ENCODE results near the gene AUTS2.

The AUTS2 gene

GRCh38 chr7:69624435-69625230 is 26.4 kb downstream of the AUTS2 start:
- DNase-seq = peak; percentile 23 to 66 (median 42)

- DNase-seq = no peak
Measured at GRCh38 chr7:69625238-69625637, 27.0 kb downstream of the AUTS2 start.

- no peak for DNase-seq
Measured at GRCh38 chr7:69625798-69626197, 27.5 kb downstream of the AUTS2 start.

- DNase-seq = peak in 1 of 3 experiments; percentile 10
Measured at GRCh38 chr7:69630292-69630691, 32.0 kb downstream of the AUTS2 start.

GRCh38 chr7:69631131-69631530 is 32.9 kb downstream of the AUTS2 start:
- DNase-seq = peak in 1 of 3 experiments; percentile 41

GRCh38 chr7:69632280-69632679 is 34.0 kb downstream of the AUTS2 start:
- DNase-seq = no peak

- DNase-seq = no peak
Measured at GRCh38 chr7:69633122-69633831, 35.0 kb downstream of the AUTS2 start.

- DNase-seq = peak in 1 of 3 experiments; percentile 38
Measured at GRCh38 chr7:69635555-69636185, 37.4 kb downstream of the AUTS2 start.

- peak in 1 of 3 experiments; percentile 58 for DNase-seq
Measured at GRCh38 chr7:69638674-69639073, 40.4 kb downstream of the AUTS2 start.

GRCh38 chr7:69640216-69640615 is 41.9 kb downstream of the AUTS2 start:
- DNase-seq = peak in 2 of 3 experiments; percentile 25 to 48

GRCh38 chr7:69640925-69641594 is 42.8 kb downstream of the AUTS2 start:
- peak in 1 of 3 experiments; percentile 44 for DNase-seq

GRCh38 chr7:69643265-69643664 is 45.0 kb downstream of the AUTS2 start:
- DNase-seq = no peak

- no peak for DNase-seq
Measured at GRCh38 chr7:69643708-69644445, 45.6 kb downstream of the AUTS2 start.

- peak in 1 of 3 experiments; percentile 26 for DNase-seq
Measured at GRCh38 chr7:69645683-69646082, 47.4 kb downstream of the AUTS2 start.

- no peak for DNase-seq
Measured at GRCh38 chr7:69651101-69651590, 52.9 kb downstream of the AUTS2 start.

- DNase-seq = peak in 2 of 3 experiments; percentile 41 to 94
Measured at GRCh38 chr7:69652947-69653701, 54.8 kb downstream of the AUTS2 start.

- no peak for DNase-seq
Measured at GRCh38 chr7:69653806-69654205, 55.5 kb downstream of the AUTS2 start.

GRCh38 chr7:69654381-69654780 is 56.1 kb downstream of the AUTS2 start:
- peak in 2 of 3 experiments; percentile 77 to 95 for DNase-seq

- peak; percentile 53 to 97 (median 77) for DNase-seq
Measured at GRCh38 chr7:69654849-69655707, 56.8 kb downstream of the AUTS2 start.

- DNase-seq = peak in 1 of 3 experiments; percentile 25
Measured at GRCh38 chr7:69656077-69656476, 57.8 kb downstream of the AUTS2 start.
